Measurements from ENCODE around the gene KCNG2.

- no peak for TF ChIP-seq CTCF (IDR thresholded peaks at IDR 0.05)
- no peak for TF ChIP-seq POLR2AphosphoS5 (IDR thresholded peaks at IDR 0.05)
- TF ChIP-seq EP300 (IDR thresholded peaks at IDR 0.05; ENCODE audit: low read depth), result no peak
Observed at GRCh38 chr18:79863161-79864005, 65.6 kb downstream of the KCNG2 start.

Data from transverse colon (tissue), 4 donors.